Effector CD8-positive, alpha-beta T cell (primary cell): ENCODE data around the gene SCAF1.

Experiments used
- DNase-seq: peaks from one replicate; lab custom pipeline; 2025; lab: John Stamatoyannopoulos, UW

SCAF1 gene

GRCh38 chr19:49646586-49646985 lies 4.6 kb downstream of the SCAF1 start:
- no peak for DNase-seq

- no peak for DNase-seq
These were observed 9.2 kb downstream of the SCAF1 start for GRCh38 chr19:49651029-49651819.

GRCh38 chr19:49651820-49652550 lies 10.0 kb downstream of the SCAF1 start:
- DNase-seq = no peak

- DNase-seq = no peak
These were observed 10.8 kb downstream of the SCAF1 start for GRCh38 chr19:49652551-49653465.

GRCh38 chr19:49653466-49653806 lies 11.4 kb downstream of the SCAF1 start:
- no peak for DNase-seq

- DNase-seq = no peak
These were observed 12.6 kb downstream of the SCAF1 start for GRCh38 chr19:49654581-49654980.

- DNase-seq = no peak
These were observed 13.8 kb downstream of the SCAF1 start for GRCh38 chr19:49655570-49656455.

GRCh38 chr19:49656456-49657109 lies 14.6 kb downstream of the SCAF1 start:
- no peak for DNase-seq

GRCh38 chr19:49657493-49658138 lies 15.6 kb downstream of the SCAF1 start:
- no peak for DNase-seq

GRCh38 chr19:49658139-49658517 lies 16.1 kb downstream of the SCAF1 start:
- DNase-seq = no peak

GRCh38 chr19:49658566-49659442 lies 16.8 kb downstream of the SCAF1 start:
- DNase-seq = no peak

GRCh38 chr19:49660338-49660961 lies 18.4 kb downstream of the SCAF1 start:
- DNase-seq = no peak

- no peak for DNase-seq
These were observed 20.0 kb downstream of the SCAF1 start for GRCh38 chr19:49662011-49662410.

GRCh38 chr19:49663224-49663623 lies 21.2 kb downstream of the SCAF1 start:
- DNase-seq = no peak

GRCh38 chr19:49664171-49665035 lies 22.4 kb downstream of the SCAF1 start:
- peak; percentile 87 for DNase-seq

- no peak for DNase-seq
These were observed 23.0 kb downstream of the SCAF1 start for GRCh38 chr19:49665036-49665350.

- DNase-seq = peak; percentile 99
These were observed 23.5 kb downstream of the SCAF1 start, which contains the start of the genes BCL2L12 and IRF3 for GRCh38 chr19:49665351-49666119. Gene BCL2L12 (plus strand): TSS chr19:49665933. CDS start chr19:49666693, 760 bp downstream. Gene IRF3 (minus strand): TSS chr19:49665857. CDS start chr19:49664838, 1,019 bp downstream.
